ES-I3 (cell line): ENCODE data around the gene ABCF1.
"Not testable (repeated sequence)": the region's sequence is repeated elsewhere in the genome, so short reads cannot be mapped to it uniquely, and the experiment has no call there.

Experiments
- H3K36me3 ChIP-seq: 2 replicates; pipeline ENCODE4 v1.6.1; 2013; ENCODE audit warnings: mild to moderate bottlenecking, low read length, control low read depth, moderate library complexity; ENCODE audit not compliant: insufficient read depth
- H3K4me1 ChIP-seq: 2 replicates; pipeline ENCODE4 v1.6.1; 2013; ENCODE audit warnings: mild to moderate bottlenecking, control low read depth, low read length; ENCODE audit not compliant: insufficient read depth
- H3K9ac ChIP-seq: 2 replicates; pipeline ENCODE4 v1.6.1; 2013; ENCODE audit warnings: low read depth, mild to moderate bottlenecking, low read length, moderate library complexity
- H3K9me3 ChIP-seq: 2 replicates; pipeline ENCODE4 v1.6.1; 2013; ENCODE audit warnings: mild to moderate bottlenecking, low read length, moderate library complexity; ENCODE audit not compliant: control insufficient read depth, insufficient read depth

Gene ABCF1

DNA sequence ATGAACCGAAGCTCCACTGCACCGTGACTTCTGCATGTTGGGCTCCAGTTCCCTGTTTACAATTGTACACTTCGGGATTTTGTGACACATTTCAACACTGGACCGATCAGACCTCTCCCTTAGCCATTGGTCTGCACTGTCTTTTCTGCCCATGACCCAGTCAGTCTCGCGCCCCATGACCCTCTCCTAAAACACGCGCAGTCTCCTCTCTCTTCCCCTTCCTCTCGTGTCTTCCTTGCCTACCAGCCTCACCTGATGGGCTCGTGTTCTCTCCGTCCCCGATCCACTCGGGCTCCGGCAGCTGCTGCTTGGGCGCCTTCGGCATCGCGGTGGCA is 535 bp upstream of the ABCF1 start:
- Histone ChIP-seq H3K4me1 (peaks cover 6% of the 10 kb centered on the region), H3K9me3 (no peaks in the 10 kb centered on the region), H3K9ac (peak overlapping the region; percentile 89), H3K36me3 (peaks cover 8% of the 10 kb centered on the region)

- H3K4me1 ChIP-seq = peaks cover 6% of the 10 kb centered on the region
- H3K36me3 ChIP-seq = peaks cover 8% of the 10 kb centered on the region
- H3K9ac ChIP-seq = peak overlapping the region; percentile 89
- H3K9me3 ChIP-seq = no peaks in the 10 kb centered on the region
Measured at GRCh38 chr6:30571762-30572082, 480 bp downstream of the ABCF1 start.

DNA sequence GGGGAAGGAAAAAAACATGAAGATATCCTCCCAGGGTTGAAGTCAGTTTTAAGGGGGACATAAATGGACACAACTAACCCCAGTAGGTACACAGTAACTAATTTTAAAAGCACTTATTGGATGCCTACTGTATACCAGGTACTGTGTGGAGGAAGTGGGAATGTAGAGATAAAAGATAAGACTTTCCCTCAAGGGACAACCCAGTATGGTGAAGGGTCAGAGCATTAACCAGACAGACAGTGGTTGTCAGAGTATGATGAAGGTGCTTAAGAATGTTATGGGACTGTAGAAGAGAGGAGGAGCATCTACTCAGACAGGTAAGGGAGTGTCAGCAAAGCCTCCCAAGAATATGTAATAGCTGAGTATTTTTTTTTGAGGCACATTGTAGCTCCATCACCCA is 906 bp downstream of the ABCF1 start:
- Histone ChIP-seq H3K36me3 (peaks cover 12% of the 10 kb centered on the region), H3K9ac (peak overlapping the region; percentile 89), H3K4me1 (peaks cover 6% of the 10 kb centered on the region), H3K9me3 (no peaks in the 10 kb centered on the region)

DNA sequence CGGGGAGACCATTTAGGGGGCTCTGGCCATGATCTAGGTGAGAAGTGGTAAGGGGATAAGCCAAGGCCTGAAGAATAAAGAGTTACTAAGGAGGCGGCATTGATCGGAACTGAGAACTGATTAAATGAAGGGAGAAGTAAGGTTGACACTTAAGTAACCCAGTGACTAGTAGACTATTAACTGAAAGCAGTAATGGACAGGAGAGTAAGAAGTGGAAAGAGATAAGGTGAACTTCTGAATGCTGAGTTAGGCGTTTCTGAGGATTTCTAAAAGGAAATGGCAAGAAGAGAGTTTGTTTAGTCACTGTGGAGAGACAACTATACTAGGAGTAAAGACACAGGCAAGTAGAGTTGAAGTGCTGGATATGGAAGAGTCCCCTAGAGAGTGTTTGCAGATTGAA is 1.9 kb downstream of the ABCF1 start:
- Histone ChIP-seq H3K4me1 (peaks cover 6% of the 10 kb centered on the region), H3K36me3 (peaks cover 21% of the 10 kb centered on the region), H3K9ac (no peak overlapping the region), H3K9me3 (no peaks in the 10 kb centered on the region)

DNA sequence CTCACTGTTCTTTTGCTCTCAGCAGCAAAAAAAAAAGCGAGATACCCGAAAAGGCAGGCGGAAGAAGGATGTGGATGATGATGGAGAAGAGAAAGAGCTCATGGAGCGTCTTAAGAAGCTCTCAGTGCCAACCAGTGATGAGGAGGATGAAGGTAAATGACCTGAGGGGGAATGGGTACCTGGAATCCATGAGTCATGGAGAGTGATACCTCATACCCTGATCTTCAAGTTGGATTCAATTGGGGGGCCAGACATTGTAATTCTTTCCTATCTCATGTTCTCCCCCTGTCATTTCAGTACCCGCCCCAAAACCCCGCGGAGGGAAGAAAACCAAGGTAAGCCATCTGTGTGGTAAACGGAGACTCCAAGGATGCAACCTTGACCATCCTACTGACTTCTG is 6.8 kb downstream of the ABCF1 start:
- Histone ChIP-seq H3K4me1 (no peaks in the 10 kb centered on the region), H3K36me3 (peaks cover 39% of the 10 kb centered on the region), H3K9me3 (no peaks in the 10 kb centered on the region), H3K9ac (no peak overlapping the region)

DNA sequence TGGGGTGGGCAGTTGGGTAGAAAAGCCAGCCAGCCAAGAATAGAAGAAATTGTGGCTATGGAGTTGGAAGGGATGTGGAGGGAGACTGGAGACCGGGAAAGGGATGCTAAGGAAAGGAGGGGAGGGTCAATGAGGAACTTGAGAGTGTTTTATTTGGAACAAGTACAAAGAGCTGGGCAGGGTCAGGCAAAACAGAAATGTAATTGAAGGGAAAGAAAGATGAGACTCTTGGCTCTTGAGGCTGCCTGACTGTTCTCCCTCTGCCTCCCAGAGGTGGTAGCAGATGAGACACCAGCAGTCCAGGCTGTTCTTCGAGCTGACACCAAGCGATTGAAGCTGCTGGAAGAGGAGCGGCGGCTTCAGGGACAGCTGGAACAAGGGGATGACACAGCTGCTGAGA is 12.7 kb downstream of the ABCF1 start:
- Histone ChIP-seq H3K9ac (no peak overlapping the region), H3K9me3 (no peaks in the 10 kb centered on the region), H3K36me3 (peaks cover 42% of the 10 kb centered on the region), H3K4me1 (no peaks in the 10 kb centered on the region)

DNA sequence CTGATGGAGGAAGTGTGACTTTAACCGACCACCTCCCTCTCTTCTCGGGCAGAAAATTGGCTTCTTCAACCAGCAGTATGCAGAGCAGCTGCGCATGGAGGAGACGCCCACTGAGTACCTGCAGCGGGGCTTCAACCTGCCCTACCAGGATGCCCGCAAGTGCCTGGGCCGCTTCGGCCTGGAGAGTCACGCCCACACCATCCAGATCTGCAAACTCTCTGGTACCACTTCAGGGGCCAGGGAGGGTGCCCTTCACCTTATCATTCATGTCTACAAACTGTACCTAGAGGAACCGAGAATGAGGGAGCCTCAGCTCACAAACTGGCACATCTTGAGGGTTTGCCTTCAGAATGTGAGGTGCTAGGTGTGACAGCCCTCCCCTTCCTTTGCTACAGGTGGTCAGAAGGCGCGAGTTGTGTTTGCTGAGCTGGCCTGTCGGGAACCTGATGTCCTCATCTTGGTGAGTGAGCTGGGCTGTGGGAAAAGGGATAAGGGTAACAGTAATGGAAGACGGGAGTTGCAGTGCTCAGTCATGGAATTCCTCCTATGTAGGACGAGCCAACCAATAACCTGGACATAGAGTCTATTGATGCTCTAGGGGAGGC is 18.6 kb downstream of the ABCF1 start:
- Histone ChIP-seq H3K36me3 (peaks cover 47% of the 10 kb centered on the region), H3K4me1 (no peaks in the 10 kb centered on the region), H3K9me3 (no peaks in the 10 kb centered on the region), H3K9ac (no peak overlapping the region)

GRCh38 chr6:30590509-30590908 is 19.3 kb downstream of the ABCF1 start:
- Histone ChIP-seq H3K4me1 (no peaks in the 10 kb centered on the region), H3K9ac (no peak overlapping the region), H3K36me3 (peaks cover 41% of the 10 kb centered on the region), H3K9me3 (no peaks in the 10 kb centered on the region)

- no peaks in the 10 kb centered on the region for H3K9me3 ChIP-seq
- no peaks in the 10 kb centered on the region for H3K4me1 ChIP-seq
- no peak overlapping the region for H3K9ac ChIP-seq
- H3K36me3 ChIP-seq = peaks cover 36% of the 10 kb centered on the region
Measured at GRCh38 chr6:30591008-30591407, 19.8 kb downstream of the ABCF1 start.

GRCh38 chr6:30592287-30592686 is 21.0 kb downstream of the ABCF1 start:
- no peaks in the 10 kb centered on the region for H3K4me1 ChIP-seq
- no peaks in the 10 kb centered on the region for H3K9me3 ChIP-seq
- no peak overlapping the region for H3K9ac ChIP-seq
- H3K36me3 ChIP-seq = peaks cover 24% of the 10 kb centered on the region

DNA sequence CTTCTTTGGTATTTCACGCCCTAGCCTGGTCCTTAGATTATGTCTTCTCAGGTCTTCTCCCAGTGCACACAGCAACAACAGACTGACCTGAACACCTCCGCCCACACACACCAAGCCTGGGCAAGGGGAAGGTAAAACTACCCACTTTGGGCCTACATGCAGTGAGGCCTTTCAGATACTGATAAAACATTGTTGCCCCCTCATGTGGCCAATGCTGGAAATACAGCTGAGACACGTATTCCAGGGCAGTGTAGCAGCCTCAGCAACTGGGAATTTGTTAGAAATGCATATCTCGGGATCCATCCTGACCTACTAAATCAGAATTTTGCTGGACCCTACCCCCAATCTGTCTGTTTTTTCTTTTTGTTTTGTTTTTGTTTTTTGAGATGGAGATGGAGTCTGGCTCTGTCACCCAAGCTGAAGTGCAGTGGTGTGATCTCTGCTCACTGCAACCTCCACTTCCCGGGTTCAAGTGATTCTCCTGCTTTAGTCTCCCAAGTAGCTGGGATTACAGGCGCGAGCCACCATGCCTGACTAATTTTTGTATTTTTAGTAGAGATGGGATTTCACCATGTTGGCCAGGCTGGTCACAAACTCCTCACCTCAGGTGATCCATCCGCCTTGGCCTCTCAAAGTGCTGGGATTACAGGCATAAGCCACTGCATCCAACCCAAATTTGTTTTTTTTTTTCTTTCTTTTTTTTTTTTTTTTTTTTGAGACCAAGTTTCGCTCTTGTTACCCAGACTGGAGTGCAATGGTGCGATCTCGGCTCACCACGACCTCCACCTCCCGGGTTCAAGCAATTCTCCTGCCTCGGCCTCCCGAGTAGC is 26.3 kb downstream of the ABCF1 start:
- not testable (repeated sequence) for H3K4me1 ChIP-seq, H3K9ac ChIP-seq, H3K9me3 ChIP-seq
- H3K36me3 ChIP-seq = peaks cover 29% of the 10 kb centered on the region

DNA sequence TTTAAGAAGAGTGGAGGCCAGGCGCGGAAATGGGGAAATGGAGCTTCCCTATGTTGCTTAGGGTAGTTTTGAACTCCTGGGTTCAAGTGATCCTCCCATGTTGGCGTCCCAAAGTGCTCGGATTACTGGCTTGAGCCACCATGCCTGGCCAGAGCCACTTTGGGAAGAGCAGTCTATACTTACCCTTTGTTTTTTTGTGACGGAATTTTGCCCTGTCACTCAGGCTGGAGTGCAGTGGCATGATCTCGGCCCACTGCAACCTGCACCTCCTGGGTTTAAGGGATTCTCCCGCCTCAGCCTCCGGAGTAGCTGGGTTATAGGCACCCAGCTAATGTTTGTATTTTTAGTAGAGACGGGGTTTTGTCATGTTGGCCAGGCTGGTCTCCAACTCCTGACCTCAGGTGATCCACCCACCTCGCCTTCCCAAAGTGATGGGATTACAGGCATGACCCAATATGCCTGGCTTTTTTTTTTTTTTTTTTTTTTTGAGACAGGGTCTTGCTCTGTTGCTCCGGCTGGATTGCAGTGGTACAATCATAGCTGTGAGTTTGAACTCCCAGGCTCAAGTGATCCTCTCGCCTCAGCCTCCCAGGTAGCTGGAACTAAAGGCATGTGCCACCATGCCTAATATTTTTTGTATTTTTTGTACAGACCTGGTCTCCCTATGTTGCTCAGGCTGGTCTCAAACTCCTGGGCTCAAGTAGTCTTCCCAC is 27.8 kb downstream of the ABCF1 start:
- H3K9ac ChIP-seq = no peak overlapping the region
- peaks cover 41% of the 10 kb centered on the region for H3K36me3 ChIP-seq
- H3K9me3 ChIP-seq = no peaks in the 10 kb centered on the region
- no peaks in the 10 kb centered on the region for H3K4me1 ChIP-seq

DNA sequence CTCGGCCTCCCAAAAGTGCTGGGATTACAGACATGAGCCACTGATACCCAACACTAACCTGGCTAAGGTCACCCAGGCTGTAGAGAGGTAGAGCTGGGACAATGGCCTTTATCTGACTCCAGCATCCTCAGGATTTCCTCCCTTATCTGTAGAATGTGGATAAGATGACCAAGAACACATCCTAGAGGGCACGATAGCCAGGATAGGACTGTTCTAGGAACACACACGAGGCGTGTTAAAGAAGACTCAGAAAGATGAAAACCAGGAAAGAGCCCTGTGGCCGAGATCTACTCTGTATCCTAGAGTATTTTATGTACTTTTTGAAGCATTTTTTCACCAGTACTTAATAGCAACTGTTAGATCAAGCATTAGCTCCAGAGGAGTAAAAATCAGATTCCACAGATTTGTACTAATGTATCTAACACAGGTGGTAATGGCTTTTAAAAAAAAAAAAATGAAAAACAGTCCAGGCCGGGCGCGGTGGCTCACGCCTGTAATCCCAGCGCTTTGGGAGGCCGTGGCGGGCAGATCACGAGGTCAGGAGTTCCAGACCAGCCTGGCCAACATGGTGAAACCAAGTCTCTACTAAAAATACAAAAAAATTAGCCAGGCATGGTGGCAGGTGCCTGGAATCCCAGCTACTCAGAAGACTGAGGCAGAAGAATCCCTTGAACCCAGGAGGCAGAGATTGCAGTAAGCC is 28.5 kb downstream of the ABCF1 start:
- Histone ChIP-seq H3K4me1 (no peaks in the 10 kb centered on the region), H3K36me3 (peaks cover 48% of the 10 kb centered on the region), H3K9ac (no peak overlapping the region), H3K9me3 (no peaks in the 10 kb centered on the region)

GRCh38 chr6:30600451-30600961 is 29.3 kb downstream of the ABCF1 start:
- H3K9ac ChIP-seq = no peak overlapping the region
- H3K4me1 ChIP-seq = no peaks in the 10 kb centered on the region
- no peaks in the 10 kb centered on the region for H3K9me3 ChIP-seq
- H3K36me3 ChIP-seq = peaks cover 55% of the 10 kb centered on the region
